Measurements from ENCODE around the gene SEMA3B.

DNA sequence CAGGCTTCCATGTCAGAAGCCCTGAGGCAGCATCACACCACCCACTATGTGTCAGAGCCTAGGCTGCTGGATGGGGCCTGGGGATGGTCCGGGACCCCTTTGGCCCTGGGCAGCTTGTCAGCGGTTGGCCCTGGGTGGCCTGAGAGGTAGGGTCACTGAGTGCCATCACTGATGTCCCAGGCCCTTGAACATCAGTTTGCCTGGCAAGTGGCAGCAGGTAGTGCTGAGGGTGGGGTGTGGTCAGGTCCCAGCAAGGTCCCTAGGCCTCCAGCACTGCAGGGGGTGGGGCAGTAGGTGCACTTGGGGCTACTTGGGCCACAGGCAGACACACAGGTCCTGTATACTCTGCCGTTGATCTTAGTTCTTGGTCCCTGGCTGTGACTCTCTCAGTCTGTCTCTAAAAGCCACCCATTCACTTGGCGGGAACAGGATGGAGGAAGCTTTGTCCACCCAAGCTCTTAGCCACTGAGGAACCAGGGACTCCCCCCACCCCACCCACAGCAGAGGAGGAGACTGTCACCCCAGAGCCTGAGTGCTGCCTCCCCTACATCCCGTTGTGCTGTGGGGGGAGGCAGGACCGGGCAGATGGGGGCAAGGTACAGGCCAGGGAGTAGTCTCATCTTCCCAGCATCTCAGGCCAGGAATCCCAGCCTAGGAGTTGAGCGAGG, 27.1 kb upstream of the SEMA3B start:
- TF ChIP-seq, protein P1, sequence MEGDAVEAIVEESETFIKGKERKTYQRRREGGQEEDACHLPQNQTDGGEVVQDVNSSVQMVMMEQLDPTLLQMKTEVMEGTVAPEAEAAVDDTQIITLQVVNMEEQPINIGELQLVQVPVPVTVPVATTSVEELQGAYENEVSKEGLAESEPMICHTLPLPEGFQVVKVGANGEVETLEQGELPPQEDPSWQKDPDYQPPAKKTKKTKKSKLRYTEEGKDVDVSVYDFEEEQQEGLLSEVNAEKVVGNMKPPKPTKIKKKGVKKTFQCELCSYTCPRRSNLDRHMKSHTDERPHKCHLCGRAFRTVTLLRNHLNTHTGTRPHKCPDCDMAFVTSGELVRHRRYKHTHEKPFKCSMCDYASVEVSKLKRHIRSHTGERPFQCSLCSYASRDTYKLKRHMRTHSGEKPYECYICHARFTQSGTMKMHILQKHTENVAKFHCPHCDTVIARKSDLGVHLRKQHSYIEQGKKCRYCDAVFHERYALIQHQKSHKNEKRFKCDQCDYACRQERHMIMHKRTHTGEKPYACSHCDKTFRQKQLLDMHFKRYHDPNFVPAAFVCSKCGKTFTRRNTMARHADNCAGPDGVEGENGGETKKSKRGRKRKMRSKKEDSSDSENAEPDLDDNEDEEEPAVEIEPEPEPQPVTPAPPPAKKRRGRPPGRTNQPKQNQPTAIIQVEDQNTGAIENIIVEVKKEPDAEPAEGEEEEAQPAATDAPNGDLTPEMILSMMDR (conservative IDR thresholded peaks at IDR 0.05; ENCODE audit: low read length), result no peak
- TF ChIP-seq EZH2phosphoT487 (IDR thresholded peaks at IDR 0.05; ENCODE audit: borderline replicate concordance, low read depth, low read length), result no peak
